GM06990 (cell line): ENCODE results near the gene SELENOP.

ENCODE experiments used
- DNase-seq: peaks from one replicate; pipeline ENCODE4 v3.0.0-alpha.2; 2011; ENCODE audit not compliant: insufficient read length; ENCODE audit errors: extremely low read depth
- H3K27me3 ChIP-seq: replicated peaks from 2 replicates; pipeline ENCODE4 v1.6.0; 2011; ENCODE audit warnings: low read length; ENCODE audit not compliant: control insufficient read depth, insufficient read depth
- H3K36me3 ChIP-seq: 2 replicates; pipeline ENCODE4 v1.5.1; 2011; ENCODE audit warnings: low read length; ENCODE audit not compliant: control insufficient read depth, insufficient read depth
- H3K4me3 ChIP-seq: replicated peaks from 2 replicates; pipeline ENCODE4 v1.5.1; 2011; ENCODE audit warnings: low read depth, mild to moderate bottlenecking, control low read depth, low read length
- TF ChIP-seq, protein P1 (sequence below): IDR thresholded peaks from 2 replicates; pipeline ENCODE4 v1.5.1; 2011; ENCODE audit warnings: low read length, control low read depth, mild to moderate bottlenecking, inconsistent platforms; ENCODE audit not compliant: insufficient read depth, poor library complexity, severe bottlenecking

Gene SELENOP, protein sequence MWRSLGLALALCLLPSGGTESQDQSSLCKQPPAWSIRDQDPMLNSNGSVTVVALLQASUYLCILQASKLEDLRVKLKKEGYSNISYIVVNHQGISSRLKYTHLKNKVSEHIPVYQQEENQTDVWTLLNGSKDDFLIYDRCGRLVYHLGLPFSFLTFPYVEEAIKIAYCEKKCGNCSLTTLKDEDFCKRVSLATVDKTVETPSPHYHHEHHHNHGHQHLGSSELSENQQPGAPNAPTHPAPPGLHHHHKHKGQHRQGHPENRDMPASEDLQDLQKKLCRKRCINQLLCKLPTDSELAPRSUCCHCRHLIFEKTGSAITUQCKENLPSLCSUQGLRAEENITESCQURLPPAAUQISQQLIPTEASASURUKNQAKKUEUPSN

DNA sequence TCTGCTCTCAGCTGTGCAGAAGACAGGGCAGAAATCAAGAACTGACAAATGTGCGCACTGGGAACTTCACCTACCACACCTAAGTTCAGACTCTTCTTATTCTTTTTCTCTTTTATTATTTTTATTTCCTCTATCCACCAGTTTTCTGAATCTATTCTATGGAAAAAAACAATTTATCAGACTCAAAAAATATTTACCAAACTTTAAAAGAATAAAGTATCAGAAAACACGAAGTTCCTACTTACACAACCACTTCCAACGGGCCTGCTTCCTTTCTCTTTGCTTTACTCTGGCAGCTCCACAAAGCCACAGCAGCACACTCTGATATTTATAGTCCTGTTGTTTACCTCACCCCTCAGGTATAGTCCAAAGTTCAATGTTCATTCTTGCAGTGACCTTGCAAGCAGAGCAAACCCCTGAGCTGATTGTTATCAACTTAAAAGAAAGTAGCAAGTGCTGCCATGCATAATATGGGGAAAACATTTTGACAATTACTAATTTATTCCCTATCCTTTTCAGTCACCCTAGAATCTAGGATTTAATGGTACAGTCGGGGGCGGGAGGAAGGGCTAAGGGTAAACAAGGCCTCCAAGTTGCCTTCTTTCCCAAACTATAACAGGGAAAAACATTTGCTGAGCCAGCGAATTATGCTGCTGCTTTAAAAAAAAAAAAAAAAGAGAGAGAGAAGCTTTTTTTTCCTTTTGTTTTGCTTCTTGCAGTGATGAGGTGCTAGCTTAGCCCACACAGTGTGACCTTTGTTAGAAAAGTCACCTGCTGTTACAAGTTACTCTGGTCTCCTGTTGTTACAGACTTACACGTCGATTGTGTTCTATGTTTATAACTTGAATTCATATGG, at the start of gene SELENOP:
Gene SELENOP (minus strand): TSS at position 302 of the 856 bp plus-strand sequence. CDS start 3,539 bp downstream, outside the sequence.
- TF ChIP-seq, protein P1, sequence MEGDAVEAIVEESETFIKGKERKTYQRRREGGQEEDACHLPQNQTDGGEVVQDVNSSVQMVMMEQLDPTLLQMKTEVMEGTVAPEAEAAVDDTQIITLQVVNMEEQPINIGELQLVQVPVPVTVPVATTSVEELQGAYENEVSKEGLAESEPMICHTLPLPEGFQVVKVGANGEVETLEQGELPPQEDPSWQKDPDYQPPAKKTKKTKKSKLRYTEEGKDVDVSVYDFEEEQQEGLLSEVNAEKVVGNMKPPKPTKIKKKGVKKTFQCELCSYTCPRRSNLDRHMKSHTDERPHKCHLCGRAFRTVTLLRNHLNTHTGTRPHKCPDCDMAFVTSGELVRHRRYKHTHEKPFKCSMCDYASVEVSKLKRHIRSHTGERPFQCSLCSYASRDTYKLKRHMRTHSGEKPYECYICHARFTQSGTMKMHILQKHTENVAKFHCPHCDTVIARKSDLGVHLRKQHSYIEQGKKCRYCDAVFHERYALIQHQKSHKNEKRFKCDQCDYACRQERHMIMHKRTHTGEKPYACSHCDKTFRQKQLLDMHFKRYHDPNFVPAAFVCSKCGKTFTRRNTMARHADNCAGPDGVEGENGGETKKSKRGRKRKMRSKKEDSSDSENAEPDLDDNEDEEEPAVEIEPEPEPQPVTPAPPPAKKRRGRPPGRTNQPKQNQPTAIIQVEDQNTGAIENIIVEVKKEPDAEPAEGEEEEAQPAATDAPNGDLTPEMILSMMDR = no peak
- no peak for DNase-seq
- Histone ChIP-seq H3K27me3 (no peaks in the 10 kb centered on the region), H3K36me3 (no peaks in the 10 kb centered on the region), H3K4me3 (no peak within 1 kb of the TSS)

DNA sequence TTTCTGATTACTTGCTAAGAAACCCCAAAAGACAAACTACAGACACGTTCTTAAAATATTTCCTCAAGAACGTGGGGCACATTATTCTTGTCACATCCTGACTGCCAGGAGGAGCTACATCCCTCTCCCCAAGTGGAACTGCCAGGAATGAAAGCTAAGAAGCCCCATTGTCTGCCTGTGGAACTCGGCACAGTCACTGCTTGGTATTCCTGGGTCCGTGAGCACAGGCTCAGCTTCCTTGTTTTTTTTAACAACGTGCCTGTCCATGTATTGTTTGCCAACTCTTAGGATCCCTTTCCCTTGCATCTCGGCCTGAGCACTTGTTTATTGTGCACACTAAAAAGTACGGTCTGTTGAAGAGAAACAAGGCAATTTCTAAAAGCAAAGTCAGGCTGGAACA, 47.0 kb upstream of the SELENOP start:
- TF ChIP-seq, protein P1 = no peak
- DNase-seq = no peak
- H3K27me3 ChIP-seq = no peaks in the 10 kb centered on the region
- H3K4me3 ChIP-seq = no peak overlapping the region
- no peaks in the 10 kb centered on the region for H3K36me3 ChIP-seq

DNA sequence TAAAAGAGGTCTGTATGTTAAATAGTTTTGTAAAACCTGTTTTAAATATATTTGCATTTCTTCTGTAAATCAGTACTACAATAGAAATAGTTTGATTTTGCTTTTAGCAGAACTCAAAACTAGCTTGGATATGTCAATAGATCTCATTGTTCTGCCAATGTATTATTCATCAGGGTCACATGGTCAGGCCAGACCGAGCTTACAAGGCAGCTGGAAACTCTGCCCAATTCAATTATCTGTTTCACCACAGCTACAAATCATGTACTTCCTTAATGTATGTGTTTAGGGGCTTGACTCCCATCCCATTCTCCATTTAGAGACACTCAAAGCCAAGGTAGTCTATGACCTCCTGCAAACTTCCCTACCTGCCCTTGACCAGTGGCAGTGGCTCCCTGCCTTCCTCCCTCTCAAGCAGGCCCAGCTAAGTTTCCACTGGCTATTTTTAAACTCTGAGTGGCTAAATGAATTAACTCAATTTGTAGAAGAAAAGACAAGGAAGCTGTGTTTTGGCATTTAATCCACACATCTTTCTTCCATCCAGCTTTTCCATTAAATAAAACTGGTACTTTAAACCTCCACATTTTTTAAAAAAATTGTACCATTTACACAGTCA, 46.4 kb upstream of the SELENOP start:
- TF ChIP-seq, protein P1 = no peak
- no peak overlapping the region for H3K4me3 ChIP-seq
- no peaks in the 10 kb centered on the region for H3K27me3 ChIP-seq
- no peak for DNase-seq
- no peaks in the 10 kb centered on the region for H3K36me3 ChIP-seq

DNA sequence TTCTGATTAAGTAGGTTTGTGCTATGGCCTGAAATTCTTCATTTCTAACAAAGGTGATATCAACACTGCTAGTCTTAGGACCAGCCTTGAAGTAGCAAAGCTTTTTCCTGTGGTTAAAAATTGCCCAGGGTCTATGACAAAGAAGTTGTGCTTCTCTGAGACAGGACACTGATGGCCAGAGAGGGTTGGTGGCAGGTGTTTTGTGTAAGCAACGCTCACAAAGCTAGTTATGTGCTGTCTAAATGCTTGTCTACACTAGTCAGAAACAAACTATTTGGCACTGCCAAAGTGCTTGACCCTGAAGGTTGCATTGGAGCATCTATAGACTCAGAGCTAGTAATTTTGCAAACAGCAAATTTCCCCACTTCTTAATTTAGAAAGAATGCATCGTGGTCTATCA, 44.1 kb upstream of the SELENOP start:
- Histone ChIP-seq H3K4me3 (no peak overlapping the region), H3K27me3 (no peaks in the 10 kb centered on the region), H3K36me3 (no peaks in the 10 kb centered on the region)
- no peak for DNase-seq
- TF ChIP-seq, protein P1 = no peak

DNA sequence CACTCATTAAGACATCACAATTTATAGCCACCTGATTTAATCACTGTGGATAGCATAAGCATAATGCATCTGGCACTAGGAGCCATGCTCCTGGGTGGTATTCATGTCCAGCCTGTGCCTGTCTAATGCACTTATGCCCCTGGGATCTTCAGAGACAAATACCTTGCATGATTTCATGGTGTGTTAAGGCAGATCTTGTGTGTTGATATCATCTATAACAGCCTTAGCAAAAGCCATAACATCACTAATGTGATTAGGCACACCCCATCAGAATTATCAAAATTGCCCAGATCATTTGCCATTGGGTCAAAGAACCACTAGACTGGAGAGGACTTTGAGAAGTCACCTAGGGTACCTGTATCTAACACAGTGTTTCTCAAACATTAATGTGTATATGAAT, 43.7 kb upstream of the SELENOP start:
- TF ChIP-seq, protein P1 = no peak
- Histone ChIP-seq H3K36me3 (no peaks in the 10 kb centered on the region), H3K4me3 (no peak overlapping the region), H3K27me3 (no peaks in the 10 kb centered on the region)
- no peak for DNase-seq
